RPMI8226 (cell line): ENCODE results near the gene KCNE5.
"Not testable (repeated sequence)": the region's sequence is repeated elsewhere in the genome, so short reads cannot be mapped to it uniquely, and the experiment has no call there.

Experiments used
- DNase-seq: peaks from one replicate; pipeline ENCODE4 v3.0.0-alpha.2; 2015

The KCNE5 gene

GRCh38 chrX:109600237-109600651 lies 24.7 kb downstream of the KCNE5 start:
- DNase-seq = no peak

DNA sequence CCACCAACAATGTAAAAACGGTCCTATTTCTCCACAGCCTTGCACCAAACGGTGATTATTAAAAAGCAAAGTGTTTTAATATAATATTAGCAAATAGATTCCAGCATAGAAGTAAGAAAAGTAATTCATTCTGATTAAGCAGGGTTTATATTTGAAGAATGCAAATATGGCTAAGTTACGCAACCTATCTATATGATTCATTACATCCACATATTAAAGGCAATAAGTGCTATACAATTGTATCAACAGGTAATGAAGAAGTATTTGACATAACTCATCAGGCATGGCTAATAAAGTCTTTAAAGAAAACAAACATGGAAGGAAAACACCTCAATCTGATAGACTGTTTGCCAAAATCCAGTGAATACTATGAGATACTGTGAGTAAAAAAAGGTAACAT lies 29.0 kb downstream of the KCNE5 start:
- no peak for DNase-seq

- DNase-seq = no peak
Observed at GRCh38 chrX:109590176-109590575, 34.8 kb downstream of the KCNE5 start.

- DNase-seq = no peak
Observed at GRCh38 chrX:109585488-109585887, 39.5 kb downstream of the KCNE5 start.

GRCh38 chrX:109578916-109579315 lies 46.1 kb downstream of the KCNE5 start:
- no peak for DNase-seq

GRCh38 chrX:109577055-109577454 lies 47.9 kb downstream of the KCNE5 start:
- DNase-seq = no peak

GRCh38 chrX:109576083-109576482 lies 48.9 kb downstream of the KCNE5 start:
- not testable (repeated sequence) for DNase-seq
